ENCODE results near the gene ST6GAL1.
"Not testable (repeated sequence)": the region's sequence is repeated elsewhere in the genome, so short reads cannot be mapped to it uniquely, and the experiment has no call there.

The ST6GAL1 gene

DNA sequence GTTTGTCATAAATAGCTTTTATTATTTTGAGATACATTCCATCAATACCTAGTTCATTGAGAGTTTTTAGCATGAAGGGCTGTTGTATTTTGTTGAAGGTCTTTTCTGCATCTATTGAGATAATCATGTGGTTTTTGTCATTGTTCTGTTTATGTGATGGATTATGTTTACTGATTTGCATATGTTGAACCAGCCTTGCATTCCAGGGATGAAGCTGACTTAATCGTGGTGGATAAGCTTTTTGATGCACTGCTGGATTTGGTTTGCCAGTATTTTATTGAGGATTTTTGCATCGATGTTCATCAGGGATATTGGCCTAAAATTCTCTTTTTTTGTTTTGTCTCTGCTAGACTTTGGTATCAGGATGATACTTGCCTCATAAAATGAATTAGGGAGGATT lies 124.1 kb downstream of the ST6GAL1 start:
- not testable (repeated sequence) for DNase-seq

GRCh38 chr3:187057803-187058202 lies 127.5 kb downstream of the ST6GAL1 start:
- not testable (repeated sequence) for DNase-seq

- no peak for DNase-seq
Observed at GRCh38 chr3:187061748-187062147, 131.4 kb downstream of the ST6GAL1 start.

DNA sequence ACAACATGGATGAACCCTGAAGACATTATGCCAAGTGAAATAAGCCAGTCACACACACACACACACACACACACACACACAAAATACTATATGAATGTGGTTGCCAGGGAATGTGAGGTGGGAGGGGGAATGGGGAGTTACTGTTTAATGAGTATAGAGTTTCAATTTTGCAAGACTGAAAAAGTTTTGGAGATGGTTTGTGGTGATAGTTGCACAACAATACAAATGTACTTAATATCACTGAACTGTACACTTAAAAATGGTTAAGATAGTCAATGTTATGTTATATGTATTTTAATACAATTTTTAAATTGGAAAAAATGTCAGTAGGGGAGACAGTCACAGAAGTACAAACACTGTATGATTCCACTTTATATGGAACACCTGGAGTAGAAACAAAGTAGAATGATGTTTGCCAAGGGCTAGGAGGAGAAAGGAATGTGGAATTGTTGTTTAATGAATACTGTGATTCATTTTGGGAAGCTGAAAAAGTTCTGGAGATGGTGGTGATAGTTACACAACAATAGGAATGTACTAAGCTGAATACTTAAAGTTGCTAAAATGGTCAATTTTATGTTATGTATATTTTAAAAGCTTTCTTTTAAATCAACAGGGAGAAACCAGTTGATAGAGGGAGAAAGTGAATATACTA lies 132.3 kb downstream of the ST6GAL1 start:
- no peak for DNase-seq

- no peak for DNase-seq
Observed at GRCh38 chr3:187063286-187064121, 133.2 kb downstream of the ST6GAL1 start.

- no peak for DNase-seq
Observed at GRCh38 chr3:187064210-187065115, 134.1 kb downstream of the ST6GAL1 start.

GRCh38 chr3:187066228-187066995 lies 136.1 kb downstream of the ST6GAL1 start:
- DNase-seq: no peak

DNA sequence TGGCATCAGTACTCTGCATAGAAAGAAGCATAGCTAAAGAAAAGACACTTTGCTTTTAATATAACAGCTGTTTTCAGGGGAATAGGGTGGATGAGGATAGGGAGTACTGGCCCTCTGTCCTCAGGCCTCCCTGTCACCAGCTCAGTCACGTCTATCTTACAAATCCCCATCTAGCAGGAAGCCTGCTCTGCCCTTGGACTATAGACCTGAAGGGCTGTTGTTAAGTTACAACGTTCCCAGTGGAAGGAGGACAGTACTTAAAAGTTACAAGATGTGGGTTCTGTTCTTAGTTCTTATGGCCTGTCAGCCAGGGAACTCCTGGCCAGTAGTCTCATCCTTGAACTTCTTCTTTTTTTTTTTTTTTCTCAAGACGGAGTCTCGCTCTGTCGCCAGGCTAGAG lies 138.5 kb downstream of the ST6GAL1 start:
- no peak for DNase-seq

DNA sequence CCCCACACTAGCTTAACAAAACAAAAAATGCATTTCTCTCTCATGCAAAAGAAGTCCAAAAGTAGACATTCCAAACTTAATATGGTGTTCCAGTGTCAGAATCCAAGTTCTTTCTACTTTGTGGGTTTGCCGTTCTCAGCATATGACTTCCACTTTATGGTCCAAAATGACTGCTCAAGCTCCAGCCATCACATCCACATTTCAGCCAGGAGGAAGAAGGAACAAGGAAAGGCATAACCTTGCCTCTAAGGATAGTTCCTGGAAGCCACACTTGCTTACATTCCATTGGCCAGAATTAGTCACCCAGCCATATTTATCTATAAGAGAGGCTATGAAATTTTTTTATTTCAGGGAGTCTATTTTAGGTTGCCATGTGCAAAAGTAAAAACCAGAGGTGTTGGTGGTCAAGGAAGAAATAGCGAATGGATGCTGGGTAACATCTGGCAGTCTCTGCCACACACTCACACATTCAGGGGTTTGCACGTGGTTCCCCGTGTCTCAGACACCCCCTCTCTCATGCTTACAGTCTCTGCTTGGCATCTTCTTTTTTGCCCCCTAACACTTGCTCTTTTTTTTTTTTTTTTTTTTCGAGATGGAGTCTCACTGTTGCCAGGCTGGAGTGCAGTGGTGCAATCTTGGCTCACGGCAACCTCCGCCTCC lies 139.7 kb downstream of the ST6GAL1 start:
- no peak for DNase-seq

- no peak for DNase-seq
Observed at GRCh38 chr3:187072102-187072501, 141.8 kb downstream of the ST6GAL1 start.

- no peak for DNase-seq
Observed at GRCh38 chr3:187072511-187072910, 142.2 kb downstream of the ST6GAL1 start.

DNA sequence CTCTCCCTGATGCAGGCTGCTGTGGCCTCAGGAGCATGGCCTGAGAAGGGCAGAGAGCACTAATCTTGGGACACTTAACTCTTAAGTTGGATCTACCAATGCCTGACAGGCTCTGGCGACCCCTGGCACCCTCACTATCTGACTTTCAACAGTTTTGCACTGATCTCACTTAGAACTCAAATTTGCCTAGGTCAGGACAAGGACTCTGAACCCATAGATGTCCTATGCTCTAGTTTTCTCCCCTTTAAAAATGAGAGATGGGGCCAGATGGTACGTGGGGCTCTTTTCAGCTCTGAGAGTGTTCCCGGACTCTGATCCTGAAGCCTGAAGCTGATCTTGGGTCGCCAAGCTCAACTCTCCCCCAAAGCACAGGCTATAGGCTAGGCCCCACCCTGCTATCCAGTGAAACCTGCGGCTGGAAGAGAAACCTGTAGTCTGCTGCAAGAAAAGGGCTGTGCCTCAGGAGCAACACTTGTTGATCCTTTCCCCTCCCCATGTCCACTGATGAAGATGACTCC lies 143.3 kb downstream of the ST6GAL1 start:
- no peak for DNase-seq

DNA sequence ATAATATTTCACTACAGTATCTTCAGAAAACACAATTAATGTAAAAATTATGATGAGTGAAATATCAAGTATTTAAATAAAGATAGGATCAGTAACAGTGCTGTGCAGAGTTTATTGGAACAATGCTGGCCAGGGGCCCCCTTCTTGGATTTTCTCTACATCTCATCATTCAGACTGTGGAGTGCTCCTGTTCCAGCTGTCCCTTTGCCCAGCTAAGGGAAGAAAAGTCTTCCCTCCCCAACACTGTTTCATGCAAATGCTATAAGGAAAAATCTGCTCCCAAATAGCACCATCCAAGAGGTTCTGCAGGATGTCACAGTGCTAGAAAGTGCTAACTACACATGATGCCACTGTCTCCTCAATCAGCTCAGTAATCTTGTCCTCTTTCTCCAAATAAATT lies 144.5 kb downstream of the ST6GAL1 start:
- no peak for DNase-seq

DNA sequence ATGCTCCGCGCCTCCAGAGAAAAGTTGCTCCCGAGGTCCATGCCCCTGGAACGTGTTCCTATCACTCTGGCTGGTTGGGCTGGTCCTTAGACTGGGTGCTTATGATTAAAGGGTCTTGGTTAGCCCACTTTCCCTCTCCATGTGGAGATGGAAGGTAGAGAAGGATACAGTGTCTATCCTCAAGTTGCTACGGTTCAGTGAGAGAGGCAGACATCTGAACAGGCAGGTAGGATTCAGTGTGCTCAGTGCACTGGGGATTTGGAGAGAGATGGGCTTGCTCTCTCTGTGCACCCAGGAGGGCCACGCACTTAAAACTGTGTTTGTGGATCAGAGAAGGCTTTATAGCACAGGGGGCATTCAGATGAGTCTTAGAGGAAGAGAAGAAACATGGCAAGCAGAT lies 146.0 kb downstream of the ST6GAL1 start:
- no peak for DNase-seq

GRCh38 chr3:187077085-187077484 lies 146.8 kb downstream of the ST6GAL1 start:
- no peak for DNase-seq

DNA sequence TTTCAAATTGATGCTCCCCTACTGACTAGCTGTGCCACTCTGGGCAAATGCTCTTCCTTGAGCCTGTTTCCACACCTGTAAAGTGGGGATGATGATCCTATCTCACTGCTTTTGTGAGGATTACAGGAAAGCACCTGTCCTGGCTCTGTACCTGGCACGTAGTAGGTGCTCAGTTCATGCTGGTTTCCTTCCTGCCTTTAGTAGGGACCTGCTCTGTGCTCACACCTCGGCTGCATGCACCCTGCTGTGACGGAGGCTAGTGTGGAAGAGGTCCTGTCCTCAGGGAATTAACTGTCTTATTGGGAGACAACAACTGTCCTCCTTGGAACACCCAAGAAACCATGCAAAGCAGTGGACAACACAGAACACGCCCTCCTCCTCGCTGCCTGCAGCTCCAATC lies 147.2 kb downstream of the ST6GAL1 start:
- no peak for DNase-seq

DNA sequence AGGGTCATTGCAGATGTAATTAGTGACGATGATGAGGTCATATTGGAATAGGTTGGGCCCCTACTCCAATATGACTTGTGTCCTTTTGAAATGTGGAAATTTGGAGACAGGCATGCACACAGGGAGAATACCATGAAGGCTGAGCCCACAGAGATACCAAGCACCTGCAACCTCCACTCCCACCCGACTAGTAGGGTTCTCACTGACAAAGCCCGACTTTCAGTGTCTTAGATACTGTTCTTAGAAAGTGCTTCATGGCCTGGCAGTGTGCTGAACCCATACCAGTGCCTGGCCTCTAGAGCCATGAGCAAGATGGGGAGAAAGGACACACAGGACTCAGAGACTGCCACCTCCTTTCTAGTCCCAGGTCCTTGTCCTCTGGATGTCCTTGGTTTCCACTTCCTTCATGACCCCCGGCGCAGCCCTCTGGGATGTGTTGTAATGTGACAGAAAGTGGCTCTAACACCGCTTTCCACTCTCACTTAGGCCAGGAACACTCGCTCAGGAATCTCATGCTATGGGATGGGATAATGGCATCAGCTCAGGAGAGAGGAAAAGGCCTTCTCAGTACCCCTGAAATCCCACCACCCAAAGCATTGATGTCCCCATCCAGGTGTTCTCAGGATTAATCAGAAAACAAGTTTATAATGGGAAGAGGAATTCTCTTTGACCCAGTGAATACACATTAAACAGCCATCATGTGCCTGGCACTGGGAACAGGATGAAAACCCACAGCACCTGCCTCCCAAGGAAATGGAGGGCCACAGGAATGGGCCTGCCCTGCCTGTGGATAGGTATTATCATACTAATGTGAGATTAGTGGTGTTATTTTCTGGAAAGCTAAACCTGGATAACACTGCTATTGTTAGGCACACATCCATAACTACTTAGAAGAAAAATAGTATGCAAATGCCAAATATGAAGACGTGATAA lies 149.0 kb downstream of the ST6GAL1 start:
- no peak for DNase-seq

DNA sequence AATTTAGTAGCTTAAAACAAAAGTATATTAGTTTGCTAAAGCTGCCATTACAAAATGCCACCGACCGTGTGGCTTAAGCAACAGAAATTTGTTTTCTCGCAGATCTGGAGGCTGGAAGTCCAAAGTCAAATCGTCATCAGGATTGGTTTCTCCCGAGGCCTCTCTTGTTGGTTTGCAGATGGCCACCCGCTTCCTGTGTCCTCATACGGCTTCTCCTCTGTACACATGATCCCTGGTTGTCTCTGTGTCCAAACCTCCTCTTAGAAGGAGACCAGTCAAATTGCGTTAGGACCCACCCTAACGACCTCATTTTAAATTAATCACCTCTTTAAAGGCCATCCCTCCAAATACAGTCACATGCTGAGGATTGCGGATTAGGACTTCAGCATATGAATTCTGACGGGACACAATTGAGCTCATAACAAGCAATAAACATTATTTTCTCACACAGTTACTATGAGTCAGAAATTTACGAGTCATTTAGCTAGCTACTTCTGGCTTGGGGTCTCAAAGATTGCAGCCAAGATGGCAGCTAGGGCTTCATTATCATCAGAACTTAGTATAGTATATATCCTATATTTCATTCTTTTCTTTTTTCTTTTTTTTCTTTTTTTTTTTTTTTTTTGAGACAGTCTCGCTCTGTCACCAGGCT lies 150.6 kb downstream of the ST6GAL1 start:
- no peak for DNase-seq

DNA sequence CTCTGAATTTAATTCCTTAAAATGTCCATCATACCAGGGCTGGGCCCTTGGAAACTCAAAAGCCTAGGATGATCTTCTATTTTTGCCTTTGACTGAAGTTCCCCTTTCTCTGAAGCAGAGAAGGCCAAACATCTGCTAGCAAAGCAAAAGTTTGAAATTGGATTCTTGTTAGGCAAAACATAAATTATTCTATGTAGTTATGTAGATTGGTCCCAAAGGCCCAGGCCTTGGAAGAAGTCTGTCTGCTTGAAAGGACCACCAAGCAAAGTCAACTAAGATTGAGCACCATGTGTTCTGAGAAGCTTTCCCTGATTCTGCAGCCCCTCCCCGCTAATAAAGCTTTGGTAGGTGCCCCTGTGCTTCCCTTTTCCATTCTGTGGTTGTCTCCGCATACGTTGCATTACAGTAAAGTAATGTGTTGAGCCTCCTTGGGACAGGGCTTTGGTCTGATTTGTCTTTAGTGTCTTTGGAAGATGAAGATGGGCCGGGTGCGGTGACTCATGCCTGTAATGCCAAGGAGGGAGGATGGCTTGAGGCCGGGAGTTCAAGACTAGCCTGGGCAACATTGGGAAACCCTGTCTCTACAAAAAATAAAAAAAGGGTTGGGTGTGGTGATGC lies 152.5 kb downstream of the ST6GAL1 start:
- DNase-seq: no peak

- no peak for DNase-seq
Observed at GRCh38 chr3:187084126-187084525, 153.8 kb downstream of the ST6GAL1 start.
